ENCODE data around the gene SMIM44. TPM values are rescaled to one million over a fixed set of nuclear protein-coding genes. Genes with fewer than 3 reads are reported as not detected.

The SMIM44 gene
- total RNA-seq, 1 donor from 2014 or later: not detected

GRCh38 chr19:3480383-3481091 is 2.7 kb downstream of the SMIM44 start, which contains the start of gene SMIM24:
Gene SMIM24 (minus strand): TSS chr19:3480525. CDS start chr19:3480463, 62 bp downstream.
- no peak for DNase-seq
- H3K4me3 ChIP-seq: no peak within 1 kb of the TSS
- H3K27ac ChIP-seq: no peak within 1 kb of the TSS
- ATAC-seq: no peak
- H3K4me1 ChIP-seq: no peaks in the 10 kb centered on the region
- H3K9me3 ChIP-seq: no peaks in the 10 kb centered on the region
- no peak for TF ChIP-seq CTCF (IDR thresholded peaks at IDR 0.05)
- peaks cover 44% of the 10 kb centered on the region for H3K27me3 ChIP-seq (ENCODE audit: low read depth)
- intact Hi-C loops (cut with DNase I): no loop called here
- H3K36me3 ChIP-seq: no peaks in the 10 kb centered on the region

GRCh38 chr19:3479834-3480215 is 3.4 kb downstream of the SMIM44 start:
- ATAC-seq (no peak), DNase-seq (no peak)
- Histone ChIP-seq H3K4me1 (no peaks in the 10 kb centered on the region), H3K36me3 (no peaks in the 10 kb centered on the region), H3K27ac (no peak overlapping the region), H3K9me3 (no peaks in the 10 kb centered on the region), H3K27me3 (ENCODE audit: low read depth) (peaks cover 44% of the 10 kb centered on the region), H3K4me3 (no peak overlapping the region)
- intact Hi-C loops (cut with DNase I): loop anchor here (10.0 kb wide), 1 partner anchor 155 kb away; no protein-coding TSS in a partner anchor
- no peak for TF ChIP-seq CTCF (IDR thresholded peaks at IDR 0.05)

GRCh38 chr19:3479177-3479833 is 3.9 kb downstream of the SMIM44 start:
- no peaks in the 10 kb centered on the region for H3K36me3 ChIP-seq
- ATAC-seq (peak; percentile 20 to 28), DNase-seq (no peak)
- no peak overlapping the region for H3K27ac ChIP-seq
- no peak for TF ChIP-seq CTCF (IDR thresholded peaks at IDR 0.05)
- H3K4me1 ChIP-seq: no peaks in the 10 kb centered on the region
- H3K27me3 ChIP-seq (ENCODE audit: low read depth): peaks cover 43% of the 10 kb centered on the region
- intact Hi-C loops (cut with DNase I): loop anchor here (10.0 kb wide), 1 partner anchor 155 kb away; no protein-coding TSS in a partner anchor
- no peak overlapping the region for H3K4me3 ChIP-seq
- H3K9me3 ChIP-seq: no peaks in the 10 kb centered on the region

GRCh38 chr19:3478409-3479176 is 4.6 kb downstream of the SMIM44 start:
- no peak for TF ChIP-seq CTCF (IDR thresholded peaks at IDR 0.05)
- Histone ChIP-seq H3K27ac (no peak overlapping the region), H3K4me3 (no peak overlapping the region), H3K27me3 (ENCODE audit: low read depth) (peaks cover 35% of the 10 kb centered on the region), H3K4me1 (no peaks in the 10 kb centered on the region), H3K9me3 (no peaks in the 10 kb centered on the region), H3K36me3 (no peaks in the 10 kb centered on the region)
- no peak for DNase-seq
- intact Hi-C loops (cut with DNase I): loop anchor here (10.0 kb wide), 1 partner anchor 154 kb away; no protein-coding TSS in a partner anchor
- no peak for ATAC-seq

GRCh38 chr19:3477951-3478350 is 5.3 kb downstream of the SMIM44 start:
- intact Hi-C loops (cut with DNase I): loop anchor here (10.0 kb wide), 1 partner anchor 153 kb away; no protein-coding TSS in a partner anchor
- H3K9me3 ChIP-seq: no peaks in the 10 kb centered on the region
- no peaks in the 10 kb centered on the region for H3K36me3 ChIP-seq
- H3K4me3 ChIP-seq: no peak overlapping the region
- TF ChIP-seq CTCF (IDR thresholded peaks at IDR 0.05): no peak
- no peak for DNase-seq
- no peak for ATAC-seq
- H3K27ac ChIP-seq: no peak overlapping the region
- no peaks in the 10 kb centered on the region for H3K4me1 ChIP-seq
- peaks cover 29% of the 10 kb centered on the region for H3K27me3 ChIP-seq (ENCODE audit: low read depth)
